GM12873 (cell line): ENCODE data around the gene NODAL.

Experiments used
- CTCF ChIP-seq: IDR thresholded peaks from 2 replicates; pipeline ENCODE4 v1.5.1; 2012; ENCODE audit warnings: low read depth, mild to moderate bottlenecking, moderate library complexity, low read length, control low read depth; ENCODE audit not compliant: insufficient read depth; ENCODE audit errors: missing control alignments

NODAL gene

GRCh38 chr10:70435241-70436085 lies 6.0 kb downstream of the NODAL start:
- TF ChIP-seq CTCF: no peak

DNA sequence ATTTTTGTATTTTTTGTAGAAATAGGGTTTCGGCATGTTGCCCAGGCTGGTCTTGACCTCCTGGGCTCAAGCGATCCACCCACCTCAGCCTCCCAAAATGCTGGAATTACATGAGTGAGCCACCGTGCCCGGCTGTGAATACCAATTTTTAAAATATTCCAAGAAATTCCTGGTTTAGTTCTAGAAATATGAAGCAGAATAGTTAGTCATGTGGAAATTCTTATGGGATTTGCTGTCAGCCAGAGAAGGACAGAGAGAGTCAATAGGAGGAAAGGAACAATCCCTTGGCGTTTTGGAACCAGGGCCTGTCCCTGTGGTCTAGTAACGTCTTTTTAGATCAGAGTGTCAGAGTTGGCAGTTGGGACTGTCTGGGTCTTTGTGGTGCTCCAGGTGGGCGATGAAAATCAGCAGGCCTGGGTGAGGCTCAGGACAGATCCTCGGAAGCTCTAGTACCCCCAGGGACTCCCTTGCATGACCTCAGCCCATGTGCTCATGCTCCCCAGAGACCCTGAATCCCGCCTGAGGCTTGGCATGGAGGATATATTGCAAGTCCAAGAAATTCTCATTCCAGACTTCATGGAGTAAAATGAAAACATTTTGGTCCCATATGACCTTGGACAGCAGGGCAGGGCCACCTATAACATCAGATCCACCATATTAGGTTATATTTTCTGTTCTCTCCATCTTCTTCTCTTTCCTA lies 7.8 kb downstream of the NODAL start:
- no peak for TF ChIP-seq CTCF

- TF ChIP-seq CTCF: no peak
These were observed 8.8 kb downstream of the NODAL start for GRCh38 chr10:70432561-70433263.

DNA sequence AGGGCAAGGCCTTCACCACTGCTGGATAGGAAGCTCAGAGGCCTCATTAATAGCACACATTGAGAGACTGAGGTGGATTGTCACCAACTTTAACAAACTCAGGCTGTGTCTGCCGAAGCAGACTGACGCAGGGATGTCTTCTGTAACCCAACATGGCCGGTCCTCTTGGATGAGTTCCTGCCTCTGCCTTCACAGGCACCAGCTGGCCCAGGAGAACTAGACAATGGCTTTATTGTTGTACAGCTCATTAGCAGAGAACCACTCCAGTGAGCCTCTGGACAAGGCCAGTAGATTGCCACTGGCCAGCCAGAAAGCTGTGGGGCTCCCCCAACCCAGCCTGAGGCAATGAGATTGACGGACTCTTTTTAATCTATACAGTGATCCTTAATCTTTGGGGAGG lies 9.4 kb downstream of the NODAL start:
- TF ChIP-seq CTCF: no peak

- no peak for TF ChIP-seq CTCF
These were observed 10.7 kb downstream of the NODAL start for GRCh38 chr10:70430493-70431445.

GRCh38 chr10:70426823-70427222 lies 14.7 kb downstream of the NODAL start:
- TF ChIP-seq CTCF: no peak
